ENCODE results near the gene RNF183. TPM values are rescaled to one million over a fixed set of nuclear protein-coding genes. Genes with fewer than 3 reads are reported as not detected.

RNF183 gene
- total and polyA plus RNA-seq, 2 of the 4 experiments (the other 2 are of a cell fraction) = not detected

DNA sequence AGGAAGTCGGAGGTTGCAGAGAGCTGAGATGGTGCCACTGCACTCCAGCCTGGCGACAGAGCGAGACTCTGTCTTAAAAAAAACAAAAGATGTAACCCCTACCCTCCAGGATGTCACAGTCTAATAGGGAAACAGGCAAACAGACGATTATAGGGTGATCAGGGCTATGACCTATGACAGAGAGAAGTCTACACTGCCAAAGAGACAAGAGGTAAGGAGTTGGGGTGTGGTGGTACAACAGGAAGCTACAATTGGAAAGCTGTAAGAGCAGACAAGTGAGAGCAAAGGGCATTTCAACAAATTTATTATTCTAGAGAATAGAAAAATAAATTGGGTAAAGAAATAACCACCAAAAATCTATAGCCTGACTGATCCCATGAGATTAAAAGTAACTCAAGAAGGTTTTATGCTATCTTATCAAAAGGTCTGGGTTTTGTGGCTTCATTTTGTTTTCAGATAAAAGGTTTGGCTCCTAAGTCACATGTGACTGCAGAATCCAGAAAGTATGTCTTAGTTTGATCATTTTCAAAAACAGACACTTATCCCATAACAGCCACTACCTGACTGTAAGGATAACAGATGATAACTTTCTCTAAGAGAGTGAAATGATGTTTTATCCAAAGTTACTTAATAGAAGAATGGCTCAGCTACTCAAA, 35.1 kb downstream of the RNF183 start:
- DNase-seq = no peak
- no peak overlapping the region for H2BK15ac ChIP-seq (ENCODE audit: low read depth, low read length)
- no TSS peak for BruUV-seq (replicated peaks)
- no peak overlapping the region for H4K5ac ChIP-seq (ENCODE audit: low read depth, low read length)
- H2AFZ ChIP-seq (replicated peaks; ENCODE audit: low read length, poor library complexity) = no peak overlapping the region
- in situ Hi-C loops (cut with MboI; ENCODE audit: low sequenced_read_pairs) (no loop called here), dilution Hi-C loops (cut with HindIII; ENCODE audit: low sequenced_read_pairs, unreplicated experiment) (no loop called here), intact Hi-C loops (cut with micrococcal nuclease) (loop anchor here (10.0 kb wide), 1 partner anchor 73 kb away; no protein-coding TSS in a partner anchor)
- H3K4me3 ChIP-seq (ENCODE audit: insufficient read depth, low read depth, low read length) = no peak overlapping the region
- no peak overlapping the region for H2BK5ac ChIP-seq (ENCODE audit: low read depth, low read length, poor library complexity, severe bottlenecking)
- peaks cover 3 to 10% of the 10 kb centered on the region in 2 experiments; a peak in 1 of 4 replicates for H3K79me1 ChIP-seq (ENCODE audit: low read depth in 1 of 2, low read length in 2 of 2)
- no peaks in the 10 kb centered on the region for H3K9me1 ChIP-seq (ENCODE audit: insufficient read depth, low read length)
- no peak overlapping the region for H3K9ac ChIP-seq (ENCODE audit: low read depth, low read length)
- no peak for ATAC-seq (ENCODE audit: low read depth)
- no peaks in the 10 kb centered on the region for H4K20me1 ChIP-seq (ENCODE audit: insufficient read depth, low read length)
- no peak overlapping the region for H3K18ac ChIP-seq (ENCODE audit: low read depth, low read length)
- no peak overlapping the region for H4K91ac ChIP-seq (ENCODE audit: insufficient read depth, low read depth, low read length)
- no peak overlapping the region for H2BK20ac ChIP-seq (ENCODE audit: low read depth, low read length)
- H2BK120ac ChIP-seq (ENCODE audit: low read depth, low read length) = no peak overlapping the region
- ChIA-PET CTCF (no interaction called here), POLR2A (ENCODE audit: unreplicated experiment) (no interaction called here)
- no peaks in the 10 kb centered on the region for H3K4me1 ChIP-seq (ENCODE audit: control insufficient read depth, insufficient read depth, low read length)
- no CpG with 5 or more reads among the region's 4 CpGs for WGBS, 2 experiments (ENCODE audit: extremely low coverage in 2 of 2, insufficient read length in 1 of 2)
- no peaks in the 10 kb centered on the region for H3K9me3 ChIP-seq (ENCODE audit: control insufficient read depth, insufficient read depth, low read length)
- TF ChIP-seq SMC3 (IDR thresholded peaks at IDR 0.05; ENCODE audit: low read depth, low read length) = no peak
- no peak for TF ChIP-seq CEBPB (IDR thresholded peaks at IDR 0.05; ENCODE audit: low read depth, low read length)
- peaks cover 31% of the 10 kb centered on the region for H3K36me3 ChIP-seq (ENCODE audit: control insufficient read depth, insufficient read depth, low read length)
- H3K27me3 ChIP-seq (ENCODE audit: control insufficient read depth, insufficient read depth, low read length) = no peaks in the 10 kb centered on the region
- no peak overlapping the region for H3K56ac ChIP-seq (ENCODE audit: extremely low read depth, insufficient read depth, low read length)
- no peak overlapping the region for H3K23ac ChIP-seq (ENCODE audit: low read depth, low read length)
- H3K14ac ChIP-seq (replicated peaks; ENCODE audit: low read depth, low read length) = no peak overlapping the region
- no peak overlapping the region for H3K27ac ChIP-seq (ENCODE audit: insufficient read depth, low read length)
- H4K8ac ChIP-seq (ENCODE audit: low read depth in 2 of 2, low read length in 2 of 2) = no peak overlapping the region
- no peak overlapping the region for H3K4me2 ChIP-seq (ENCODE audit: low read depth, low read length)
- H2AK5ac ChIP-seq (ENCODE audit: low read depth, low read length) = 0 out of 2 replicates have a peak overlapping the region, but pooled peaks have one; percentile 3
- H2AK9ac ChIP-seq (replicated peaks; ENCODE audit: low read depth, low read length, poor library complexity) = no peak overlapping the region
- H3K4ac ChIP-seq (ENCODE audit: low read depth, low read length) = no peak overlapping the region
